ENCODE data around the gene LNX2. TPM values are rescaled to one million over a fixed set of nuclear protein-coding genes. Genes with fewer than 3 reads are reported as not detected.
A peak's percentile ranks its signal among the peaks of the same experiment; 100 is the strongest.

LNX2 gene
- total RNA-seq, 1 experiment from 2014 or later = 12.1 TPM

- Histone ChIP-seq H3K9me3 (ENCODE audit: control insufficient read depth in 1 of 2, insufficient read depth in 1 of 2, low read depth in 1 of 2, low read length in 2 of 2) (no peaks in the 10 kb centered on the region), H2AFZ (ENCODE audit: low read depth, low read length, poor library complexity, severe bottlenecking) (no peak overlapping the region), H3K27me3 (ENCODE audit: insufficient read depth, low read length) (no peaks in the 10 kb centered on the region), H3K36me3 (ENCODE audit: control insufficient read depth in 1 of 2, insufficient read depth in 2 of 2, low read length in 2 of 2) (peaks cover 0 to 4% of the 10 kb centered on the region in 2 experiments; a peak in 1 of 4 replicates), H3K9ac (ENCODE audit: low read length) (no peak overlapping the region), H3K9me2 (ENCODE audit: insufficient read depth) (no peaks in the 10 kb centered on the region), H3K4me2 (ENCODE audit: low read length) (no peak overlapping the region), H3K27ac (ENCODE audit: low read depth, low read length) (no peak overlapping the region), H3K4me1 (ENCODE audit: control insufficient read depth in 1 of 2, insufficient read depth in 2 of 2, low read length in 2 of 2) (no peaks in the 10 kb centered on the region), H3K4me3 (replicated peaks in 1 of 2; ENCODE audit: low read depth in 1 of 2, low read length in 2 of 2) (no peak overlapping the region), H4K20me1 (ENCODE audit: insufficient read depth) (no peaks in the 10 kb centered on the region), H3K79me2 (ENCODE audit: insufficient read depth, low read length) (no peaks in the 10 kb centered on the region)
- no TSS peak for BruUV-seq (replicated peaks)
- intact Hi-C loops (cut with micrococcal nuclease) = no loop called here
- no peak for ATAC-seq
- POLR2A ChIA-PET = no interaction called here
- no peak for DNase-seq (ENCODE audit: low read depth, low spot score)
- CTCF ChIA-PET = no interaction called here
- TF ChIP-seq CEBPB (IDR thresholded peaks at IDR 0.05; ENCODE audit: low read depth) = no peak
- no peak for TF ChIP-seq TCF7L2 (IDR thresholded peaks at IDR 0.05; ENCODE audit: borderline replicate concordance, extremely low read depth, insufficient read depth, insufficient read length)
- no peak for TF ChIP-seq POLR2A (IDR thresholded peaks at IDR 0.05; ENCODE audit: borderline replicate concordance, extremely low read depth, insufficient read depth, insufficient read length)
- RAD21 ChIA-PET (ENCODE audit: low non-redundant PET in 1 of 2, low total read pairs in 2 of 2, uncharacterized antibody in 2 of 2, unreplicated experiment in 2 of 2) = no interaction called here
Measured at GRCh38 chr13:27667946-27668345, 47.6 kb upstream of the LNX2 start.

DNA sequence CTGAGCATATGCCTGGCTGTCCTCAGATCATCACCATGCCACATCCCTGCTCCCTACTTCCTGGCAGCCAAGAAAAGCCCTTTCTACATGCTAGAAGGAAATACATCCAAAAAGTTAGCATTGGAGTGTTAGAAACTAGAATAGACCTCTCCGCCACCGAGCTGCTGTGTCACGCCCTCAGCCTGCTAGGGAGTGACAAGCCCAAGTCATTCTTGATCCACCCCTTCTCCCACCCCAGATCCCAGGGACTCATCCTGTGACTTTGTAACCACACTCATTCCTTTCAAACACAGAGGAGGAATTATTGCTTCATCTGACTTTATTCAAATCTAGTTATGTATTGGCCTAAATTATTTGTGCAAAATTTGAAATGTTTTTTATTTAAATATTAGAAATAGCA, 46.6 kb upstream of the LNX2 start:
- Histone ChIP-seq H3K9ac (ENCODE audit: low read length) (no peak overlapping the region), H3K27ac (ENCODE audit: low read depth, low read length) (no peak overlapping the region), H3K27me3 (ENCODE audit: insufficient read depth, low read length) (no peaks in the 10 kb centered on the region), H3K36me3 (ENCODE audit: control insufficient read depth in 1 of 2, insufficient read depth in 2 of 2, low read length in 2 of 2) (peaks cover 0 to 4% of the 10 kb centered on the region in 2 experiments; a peak in 1 of 4 replicates), H3K4me2 (ENCODE audit: low read length) (no peak overlapping the region), H3K9me3 (ENCODE audit: control insufficient read depth in 1 of 2, insufficient read depth in 1 of 2, low read depth in 1 of 2, low read length in 2 of 2) (no peaks in the 10 kb centered on the region), H3K4me3 (replicated peaks in 1 of 2; ENCODE audit: low read depth in 1 of 2, low read length in 2 of 2) (no peak overlapping the region), H4K20me1 (ENCODE audit: insufficient read depth) (no peaks in the 10 kb centered on the region), H3K9me2 (ENCODE audit: insufficient read depth) (no peaks in the 10 kb centered on the region), H3K79me2 (ENCODE audit: insufficient read depth, low read length) (no peaks in the 10 kb centered on the region), H2AFZ (ENCODE audit: low read depth, low read length, poor library complexity, severe bottlenecking) (no peak overlapping the region), H3K4me1 (ENCODE audit: control insufficient read depth in 1 of 2, insufficient read depth in 2 of 2, low read length in 2 of 2) (no peaks in the 10 kb centered on the region)
- ChIA-PET POLR2A (no interaction called here), RAD21 (ENCODE audit: low non-redundant PET in 1 of 2, low total read pairs in 2 of 2, uncharacterized antibody in 2 of 2, unreplicated experiment in 2 of 2) (no interaction called here), CTCF (no interaction called here)
- ATAC-seq (no peak), DNase-seq (ENCODE audit: low read depth, low spot score) (no peak)
- BruUV-seq (replicated peaks) = TSS peak; percentile 53
- TF ChIP-seq POLR2AphosphoS5 (IDR thresholded peaks at IDR 0.05; ENCODE audit: low read depth, low read length) (no peak), YY1 (IDR thresholded peaks at IDR 0.05; ENCODE audit: extremely low read depth, insufficient replicate concordance, low read depth, low read length) (no peak), ATF3 (IDR thresholded peaks at IDR 0.05) (no peak), POLR2A (IDR thresholded peaks at IDR 0.05; ENCODE audit: borderline replicate concordance, extremely low read depth, insufficient read depth, insufficient read length) (no peak), EGR1 (IDR thresholded peaks at IDR 0.05; ENCODE audit: low read depth) (no peak), EZH2 (IDR thresholded peaks at IDR 0.05) (no peak), ELF1 (IDR thresholded peaks at IDR 0.05; ENCODE audit: borderline replicate concordance, low read depth) (no peak), CTCF (IDR thresholded peaks at IDR 0.05 in 2 of 3, conservative IDR thresholded peaks at IDR 0.05 in 1 of 3; ENCODE audit: borderline replicate concordance in 1 of 3, insufficient read depth in 1 of 3, low read depth in 2 of 3, low read length in 2 of 3) (no peak), FOSL1 (IDR thresholded peaks at IDR 0.05; ENCODE audit: low read depth) (no peak), JUND (IDR thresholded peaks at IDR 0.05) (no peak), CBX3 (IDR thresholded peaks at IDR 0.05; ENCODE audit: low read depth) (no peak)
- TF ChIP-seq, protein P1, sequence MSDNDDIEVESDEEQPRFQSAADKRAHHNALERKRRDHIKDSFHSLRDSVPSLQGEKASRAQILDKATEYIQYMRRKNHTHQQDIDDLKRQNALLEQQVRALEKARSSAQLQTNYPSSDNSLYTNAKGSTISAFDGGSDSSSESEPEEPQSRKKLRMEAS (IDR thresholded peaks at IDR 0.05) = no peak
- intact Hi-C loops (cut with micrococcal nuclease) = no loop called here
